NCI-H2081 (cell line): ENCODE measurements around the gene GSE1.

Experiments
- DNase-seq, 2 experiments: peaks; one replicate each; lab custom pipeline; 2025; lab: John Stamatoyannopoulos, UW

GSE1 gene

GRCh38 chr16:85720302-85720637, 107.1 kb downstream of the GSE1 start:
- no peak for DNase-seq

GRCh38 chr16:85722128-85722893, 109.2 kb downstream of the GSE1 start:
- DNase-seq = peak in 1 of 2 experiments; percentile 40

GRCh38 chr16:85724126-85724879, 111.2 kb downstream of the GSE1 start:
- DNase-seq = no peak

- DNase-seq = no peak
Measured at GRCh38 chr16:85724936-85725335, 111.8 kb downstream of the GSE1 start.
